ENCODE measurements around the gene ZNHIT2. TPM values are rescaled to one million over a fixed set of nuclear protein-coding genes. Genes with fewer than 3 reads are reported as not detected.

Gene ZNHIT2
- total and polyA plus RNA-seq, 2 of the 13 experiments (the other 11 are each of a cell fraction or from before 2014, with no cell fraction given): 1.1 to 6.5 TPM

DNA sequence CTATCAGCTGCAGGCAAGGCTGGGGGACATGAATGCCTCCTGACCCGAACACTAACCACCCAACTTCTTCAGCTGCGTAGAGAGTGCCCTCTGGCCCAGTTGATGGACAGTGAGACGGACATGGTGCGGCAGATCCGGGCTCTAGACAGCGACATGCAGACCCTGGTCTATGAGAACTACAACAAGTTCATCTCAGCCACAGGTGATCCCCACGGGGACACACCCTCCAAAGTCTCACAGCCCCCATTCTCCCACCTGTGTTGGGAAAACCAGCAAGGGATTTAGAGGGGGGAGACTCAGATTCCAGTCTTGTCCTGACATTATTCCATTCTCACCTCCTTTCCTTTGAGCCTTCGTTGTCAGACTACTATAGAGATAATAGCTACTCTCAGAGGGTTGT is 20.6 kb downstream of the ZNHIT2 start:
- Histone ChIP-seq H3K36me3 (replicated peaks in 1 of 2; ENCODE audit: control insufficient read depth in 1 of 2, insufficient read depth in 2 of 2, low read length in 2 of 2) (peaks cover 0 to 4% of the 10 kb centered on the region in 2 experiments; a peak in 1 of 5 replicates), H4K20me1 (ENCODE audit: insufficient read depth, low read length) (no peaks in the 10 kb centered on the region), H3K27me3 (ENCODE audit: control insufficient read depth in 1 of 2, insufficient read depth in 2 of 2, low read length in 2 of 2) (no peaks in the 10 kb centered on the region; a peak in 1 of 5 replicates), H3K27ac (ENCODE audit: extremely low read length, insufficient read depth, low read length) (peak overlapping the region; percentile 93), H3K4me2 (ENCODE audit: low read depth, low read length) (peak overlapping the region; percentile 98), H3K79me2 (ENCODE audit: insufficient read depth, low read length) (peaks cover 5% of the 10 kb centered on the region), H3K4me1 (ENCODE audit: insufficient read depth, low read length) (peaks cover 50% of the 10 kb centered on the region), H2AFZ (ENCODE audit: low read length) (no peak overlapping the region), H3K9me3 (ENCODE audit: low read length) (no peaks in the 10 kb centered on the region), H3K4me3 (replicated peaks in 1 of 3; ENCODE audit: insufficient read depth in 1 of 3, low read depth in 2 of 3, low read length in 3 of 3) (peak overlapping the region; percentile 78 to 85 (median 83)), H3K9ac (ENCODE audit: insufficient read depth, low read depth, low read length) (peak overlapping the region; percentile 83)
- POLR2A ChIA-PET: interaction anchor here (0.6 to 8.1 kb wide), 24 partner anchors 15 to 380 kb away, joined by 3 to 86 read pairs (median 4); partner anchors contain the start of genes ARL2, BATF2, CAPN1 and FAU
- FAIRE-seq (no peak), ATAC-seq (no peak), DNase-seq (ENCODE audit: low spot score) (no peak)
- 89% methylated on average over 1 of the region's 8 CpGs for WGBS (ENCODE audit: low lambda C conversion rate)
- in situ Hi-C loops (cut with HindIII; ENCODE audit: extremely low pct_ligation_motif_present, low pct_unique_long_range_greater_than_20kb) (no loop called here), intact Hi-C loops (cut with micrococcal nuclease; ENCODE audit: unreplicated experiment) (loop anchor here (2.0 kb wide), 1 partner anchor 14 kb away; the partner anchor contains the start of gene TM7SF2)
- TSS peak; percentile 56 for BruUV-seq (replicated peaks)
- TF ChIP-seq THAP7 (CRISPR knock-in tag; IDR thresholded peaks at IDR 0.05) (0 out of 2 replicates have a peak, but pooled peaks have one; percentile 39), ZNF850 (CRISPR knock-in tag; conservative IDR thresholded peaks at IDR 0.05) (0 out of 2 replicates have a peak, but pooled peaks have one; percentile 3), IKZF5 (CRISPR knock-in tag; IDR thresholded peaks at IDR 0.05) (0 out of 2 replicates have a peak, but pooled peaks have one; percentile 35)
- TF ChIP-seq, protein P1, sequence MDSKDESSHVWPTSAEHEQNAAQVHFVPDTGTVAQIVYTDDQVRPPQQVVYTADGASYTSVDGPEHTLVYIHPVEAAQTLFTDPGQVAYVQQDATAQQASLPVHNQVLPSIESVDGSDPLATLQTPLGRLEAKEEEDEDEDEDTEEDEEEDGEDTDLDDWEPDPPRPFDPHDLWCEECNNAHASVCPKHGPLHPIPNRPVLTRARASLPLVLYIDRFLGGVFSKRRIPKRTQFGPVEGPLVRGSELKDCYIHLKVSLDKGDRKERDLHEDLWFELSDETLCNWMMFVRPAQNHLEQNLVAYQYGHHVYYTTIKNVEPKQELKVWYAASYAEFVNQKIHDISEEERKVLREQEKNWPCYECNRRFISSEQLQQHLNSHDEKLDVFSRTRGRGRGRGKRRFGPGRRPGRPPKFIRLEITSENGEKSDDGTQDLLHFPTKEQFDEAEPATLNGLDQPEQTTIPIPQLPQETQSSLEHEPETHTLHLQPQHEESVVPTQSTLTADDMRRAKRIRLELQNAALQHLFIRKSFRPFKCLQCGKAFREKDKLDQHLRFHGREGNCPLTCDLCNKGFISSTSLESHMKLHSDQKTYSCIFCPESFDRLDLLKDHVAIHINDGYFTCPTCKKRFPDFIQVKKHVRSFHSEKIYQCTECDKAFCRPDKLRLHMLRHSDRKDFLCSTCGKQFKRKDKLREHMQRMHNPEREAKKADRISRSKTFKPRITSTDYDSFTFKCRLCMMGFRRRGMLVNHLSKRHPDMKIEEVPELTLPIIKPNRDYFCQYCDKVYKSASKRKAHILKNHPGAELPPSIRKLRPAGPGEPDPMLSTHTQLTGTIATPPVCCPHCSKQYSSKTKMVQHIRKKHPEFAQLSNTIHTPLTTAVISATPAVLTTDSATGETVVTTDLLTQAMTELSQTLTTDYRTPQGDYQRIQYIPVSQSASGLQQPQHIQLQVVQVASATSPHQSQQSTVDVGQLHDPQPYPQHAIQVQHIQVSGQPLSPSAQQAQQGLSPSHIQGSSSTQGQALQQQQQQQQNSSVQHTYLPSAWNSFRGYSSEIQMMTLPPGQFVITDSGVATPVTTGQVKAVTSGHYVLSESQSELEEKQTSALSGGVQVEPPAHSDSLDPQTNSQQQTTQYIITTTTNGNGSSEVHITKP (CRISPR knock-in tag; IDR thresholded peaks at IDR 0.05; ENCODE audit: low read depth): no peak
- CTCF ChIA-PET (ENCODE audit: low intra/inter-chr PET ratio, low total read pairs): no interaction called here
